Retinal pigment epithelial cell (primary cell): Measurements from ENCODE around the gene LILRA2.
"Not testable (repeated sequence)": the region's sequence is repeated elsewhere in the genome, so short reads cannot be mapped to it uniquely, and the experiment has no call there.

ENCODE experiments used
- DNase-seq: peaks from one replicate; pipeline ENCODE4 v3.0.0-alpha.2; 2010; ENCODE audit warnings: low read depth
- H3K4me3 ChIP-seq: 2 replicates; pipeline ENCODE4 v1.5.1; 2011; ENCODE audit warnings: mild to moderate bottlenecking, low read length, control low read depth, moderate library complexity
- TF ChIP-seq, protein P1 (sequence below): conservative IDR thresholded peaks from 2 replicates; pipeline ENCODE4 v1.5.1; 2011; ENCODE audit warnings: low read depth, low read length, control low read depth, inconsistent platforms

The LILRA2 gene

DNA sequence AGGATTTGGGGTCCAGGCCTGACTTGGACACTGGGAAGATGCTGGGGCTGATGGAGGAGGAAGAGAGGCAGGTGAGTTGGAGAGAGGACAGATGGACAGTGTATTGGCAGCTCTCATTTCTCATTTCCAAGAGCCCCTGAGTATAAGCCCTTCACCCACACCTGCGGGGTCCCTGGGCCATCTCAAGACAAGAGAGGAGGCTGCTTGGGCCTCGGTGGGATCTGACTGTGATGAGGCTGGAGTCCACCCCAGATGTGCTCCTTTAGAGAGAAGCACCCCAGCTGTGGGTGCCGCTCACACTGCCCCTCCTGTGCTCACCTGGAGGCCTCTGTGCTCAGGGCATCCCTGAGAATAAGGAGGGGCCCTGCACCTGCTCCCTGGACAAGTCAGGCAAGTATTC lies 3.7 kb downstream of the LILRA2 start:
- TF ChIP-seq, protein P1, sequence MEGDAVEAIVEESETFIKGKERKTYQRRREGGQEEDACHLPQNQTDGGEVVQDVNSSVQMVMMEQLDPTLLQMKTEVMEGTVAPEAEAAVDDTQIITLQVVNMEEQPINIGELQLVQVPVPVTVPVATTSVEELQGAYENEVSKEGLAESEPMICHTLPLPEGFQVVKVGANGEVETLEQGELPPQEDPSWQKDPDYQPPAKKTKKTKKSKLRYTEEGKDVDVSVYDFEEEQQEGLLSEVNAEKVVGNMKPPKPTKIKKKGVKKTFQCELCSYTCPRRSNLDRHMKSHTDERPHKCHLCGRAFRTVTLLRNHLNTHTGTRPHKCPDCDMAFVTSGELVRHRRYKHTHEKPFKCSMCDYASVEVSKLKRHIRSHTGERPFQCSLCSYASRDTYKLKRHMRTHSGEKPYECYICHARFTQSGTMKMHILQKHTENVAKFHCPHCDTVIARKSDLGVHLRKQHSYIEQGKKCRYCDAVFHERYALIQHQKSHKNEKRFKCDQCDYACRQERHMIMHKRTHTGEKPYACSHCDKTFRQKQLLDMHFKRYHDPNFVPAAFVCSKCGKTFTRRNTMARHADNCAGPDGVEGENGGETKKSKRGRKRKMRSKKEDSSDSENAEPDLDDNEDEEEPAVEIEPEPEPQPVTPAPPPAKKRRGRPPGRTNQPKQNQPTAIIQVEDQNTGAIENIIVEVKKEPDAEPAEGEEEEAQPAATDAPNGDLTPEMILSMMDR, result no peak
- H3K4me3 ChIP-seq, result no peak overlapping the region
- no peak for DNase-seq

DNA sequence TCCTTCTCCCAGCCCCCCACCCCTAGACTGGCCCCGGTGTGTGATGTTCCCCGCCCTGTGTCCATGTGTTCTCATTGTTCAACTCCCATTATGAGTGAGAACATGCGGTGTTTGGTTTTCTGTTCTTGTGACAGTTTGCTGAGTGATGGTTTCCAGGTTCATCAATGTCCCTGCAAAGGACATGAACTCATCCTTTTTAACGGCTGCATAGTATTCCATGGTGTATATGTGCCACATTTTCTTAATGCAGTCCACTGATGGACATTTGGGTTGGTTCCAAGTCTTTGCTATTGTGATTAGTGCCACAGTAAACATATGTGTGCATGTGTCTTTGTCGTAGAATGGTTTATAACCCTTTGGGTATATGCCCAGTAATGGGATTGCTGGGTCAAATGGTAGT lies 4.7 kb downstream of the LILRA2 start:
- not testable (repeated sequence) for H3K4me3 ChIP-seq, DNase-seq

DNA sequence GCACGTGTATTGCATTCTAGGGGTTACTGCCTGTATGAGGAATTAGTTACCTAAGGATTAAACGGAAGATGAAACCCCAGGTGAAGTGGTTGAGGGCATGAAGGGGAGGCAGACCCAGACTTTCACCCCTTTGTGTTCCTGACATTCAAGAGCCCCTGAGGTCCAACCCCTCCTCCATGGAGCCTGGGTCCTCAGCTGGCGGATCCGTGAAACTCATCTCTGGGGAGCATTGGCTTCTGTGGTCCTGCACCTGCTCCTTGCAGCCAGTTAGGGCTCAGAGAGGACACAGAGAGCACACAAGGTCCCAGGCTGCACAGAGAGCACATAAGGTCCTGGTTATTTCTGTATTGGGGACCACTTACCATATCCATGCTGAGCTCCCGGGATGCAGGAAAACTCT lies 12.8 kb downstream of the LILRA2 start:
- TF ChIP-seq, protein P1, result no peak
- DNase-seq, result no peak
- no peak overlapping the region for H3K4me3 ChIP-seq

DNA sequence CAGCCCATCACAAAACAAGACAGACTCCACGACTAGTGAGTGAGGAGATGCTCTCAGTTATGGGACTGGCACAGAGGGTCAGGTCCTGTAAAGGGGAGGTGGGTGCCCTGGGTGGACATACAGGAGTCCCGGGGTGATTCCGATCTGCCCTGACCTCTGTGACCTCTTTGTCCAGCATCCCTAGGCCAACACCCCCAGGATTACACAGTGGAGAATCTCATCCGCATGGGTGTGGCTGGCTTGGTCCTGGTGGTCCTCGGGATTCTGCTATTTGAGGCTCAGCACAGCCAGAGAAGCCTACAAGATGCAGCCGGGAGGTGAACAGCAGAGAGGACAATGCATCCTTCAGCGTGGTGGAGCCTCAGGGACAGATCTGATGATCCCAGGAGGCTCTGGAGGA lies 13.4 kb downstream of the LILRA2 start:
- TF ChIP-seq, protein P1, result no peak
- no peak overlapping the region for H3K4me3 ChIP-seq
- DNase-seq, result no peak

DNA sequence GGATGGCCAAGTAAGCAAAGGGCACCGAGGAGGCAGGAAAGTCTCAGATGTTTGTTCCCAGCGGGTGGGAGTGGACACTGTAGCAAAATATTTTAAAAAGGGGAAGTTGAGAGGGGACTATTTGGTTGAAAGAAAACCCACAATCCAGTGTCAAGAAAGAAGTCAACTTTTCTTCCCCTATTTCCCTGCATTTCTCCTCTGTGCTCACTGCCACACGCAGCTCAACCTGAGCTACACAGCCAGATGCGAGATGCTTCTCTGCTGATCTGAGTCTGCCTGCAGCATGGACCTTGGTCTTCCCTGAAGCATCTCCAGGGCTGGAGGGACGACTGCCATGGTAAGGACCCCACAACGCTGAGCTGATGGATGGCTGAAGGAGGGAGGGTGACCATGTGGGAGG lies 19.9 kb downstream of the LILRA2 start, which contains the start of gene LILRA1:
Gene LILRA1 (plus strand): TSS at position 188 of the 400 bp plus-strand sequence. CDS start 613 bp downstream, outside the sequence.
- H3K4me3 ChIP-seq, DNase-seq: not testable (repeated sequence)

DNA sequence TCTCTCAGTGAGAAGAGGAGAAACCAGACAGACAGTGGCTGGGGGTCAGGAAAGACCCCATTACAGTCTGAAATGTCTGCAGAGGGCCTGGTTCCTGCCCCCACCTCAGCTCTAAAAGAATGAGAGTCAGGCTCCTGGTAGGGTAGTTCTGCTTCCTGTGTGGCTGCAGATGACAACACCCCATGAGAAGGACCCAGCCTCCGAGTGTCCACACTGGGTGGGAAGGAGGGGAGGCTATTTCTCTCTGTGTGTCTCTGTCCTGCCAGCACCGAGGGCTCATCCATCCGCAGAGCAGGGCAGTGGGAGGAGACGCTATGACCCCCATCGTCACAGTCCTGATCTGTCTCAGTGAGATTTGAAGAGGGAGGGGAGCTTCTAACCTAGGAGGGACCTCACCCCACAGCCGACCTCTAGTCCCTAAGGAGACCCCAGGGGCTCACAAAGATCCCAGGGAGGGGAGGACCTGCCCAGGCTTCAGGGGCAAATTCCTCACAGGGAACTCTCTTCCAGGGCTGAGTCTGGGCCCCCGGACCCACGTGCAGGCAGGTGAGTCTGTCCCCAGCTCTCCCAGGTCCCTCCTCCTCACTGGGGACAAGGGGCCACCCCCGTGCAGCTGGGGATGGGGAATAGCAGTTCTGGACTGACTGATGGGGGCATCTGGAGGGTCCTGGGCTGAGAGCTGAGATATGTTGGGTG lies 20.5 kb downstream of the LILRA2 start:
- not testable (repeated sequence) for DNase-seq, H3K4me3 ChIP-seq

DNA sequence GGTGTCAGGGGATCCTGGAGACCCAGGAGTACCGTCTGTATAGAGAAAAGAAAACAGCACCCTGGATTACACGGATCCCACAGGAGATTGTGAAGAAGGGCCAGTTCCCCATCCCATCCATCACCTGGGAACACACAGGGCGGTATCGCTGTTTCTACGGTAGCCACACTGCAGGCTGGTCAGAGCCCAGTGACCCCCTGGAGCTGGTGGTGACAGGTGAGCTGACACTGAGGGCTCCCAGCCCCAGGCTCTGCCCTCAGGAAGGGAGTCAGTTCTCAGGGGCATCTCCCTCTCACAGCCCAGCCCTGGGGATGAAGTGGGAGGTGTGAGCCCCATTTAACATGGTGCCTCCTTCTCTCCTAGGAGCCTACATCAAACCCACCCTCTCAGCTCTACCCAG lies 21.1 kb downstream of the LILRA2 start:
- DNase-seq, result no peak
- no peak overlapping the region for H3K4me3 ChIP-seq
- TF ChIP-seq, protein P1, result no peak

DNA sequence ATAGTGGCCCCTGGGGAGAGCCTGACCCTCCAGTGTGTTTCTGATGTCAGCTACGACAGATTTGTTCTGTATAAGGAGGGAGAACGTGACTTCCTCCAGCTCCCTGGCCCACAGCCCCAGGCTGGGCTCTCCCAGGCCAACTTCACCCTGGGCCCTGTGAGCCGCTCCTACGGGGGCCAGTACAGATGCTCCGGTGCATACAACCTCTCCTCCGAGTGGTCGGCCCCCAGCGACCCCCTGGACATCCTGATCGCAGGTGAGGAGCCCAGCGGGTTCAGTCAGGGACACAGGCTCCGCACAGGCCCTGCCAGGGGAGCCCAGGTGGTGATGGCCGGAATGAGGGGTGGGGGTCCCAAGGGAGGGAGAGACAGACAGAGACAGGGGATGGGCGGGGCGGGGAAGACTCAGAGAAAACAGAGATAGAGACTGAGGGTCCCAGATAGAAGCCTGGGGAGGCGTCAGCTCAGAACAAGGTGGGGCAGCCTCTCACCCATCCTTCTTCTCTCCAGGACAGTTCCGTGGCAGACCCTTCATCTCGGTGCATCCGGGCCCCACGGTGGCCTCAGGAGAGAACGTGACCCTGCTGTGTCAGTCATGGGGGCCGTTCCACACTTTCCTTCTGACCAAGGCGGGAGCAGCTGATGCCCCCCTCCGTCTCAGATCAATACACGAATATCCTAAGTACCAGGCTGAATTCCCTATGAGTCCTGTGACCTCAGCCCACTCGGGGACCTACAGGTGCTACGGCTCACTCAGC lies 22.3 kb downstream of the LILRA2 start:
- not testable (repeated sequence) for H3K4me3 ChIP-seq, DNase-seq

DNA sequence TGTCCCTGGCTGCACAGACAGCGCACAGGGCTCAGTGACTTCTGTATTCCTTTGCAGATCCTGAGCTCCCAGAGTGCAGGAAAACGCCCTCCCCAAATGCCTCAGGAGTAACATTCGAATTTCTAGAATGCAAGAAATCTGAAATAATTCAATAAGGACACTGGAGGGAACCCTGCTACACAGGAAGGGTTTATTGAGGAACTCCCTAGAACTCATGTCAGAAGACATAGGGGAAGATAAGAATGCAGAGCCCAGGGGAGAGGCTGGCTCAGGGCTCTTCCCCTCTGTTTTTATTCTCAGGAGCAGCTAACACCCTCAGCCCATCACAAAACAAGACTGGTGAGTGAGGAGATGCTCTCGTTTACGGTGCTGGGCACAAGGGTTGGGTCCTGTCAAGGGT lies 26.6 kb downstream of the LILRA2 start:
- H3K4me3 ChIP-seq, result no peak overlapping the region
- TF ChIP-seq, protein P1, result no peak
- DNase-seq, result no peak
